SIG-M5 treated with dmso at 0.1 percent for 504 hours (cell line): ENCODE measurements around the gene CISD1.

ENCODE experiments used
- DNase-seq: peaks from one replicate; lab custom pipeline; 2025; ENCODE audit not compliant: unreplicated experiment; lab: John Stamatoyannopoulos, UW

CISD1 gene

GRCh38 chr10:58305821-58306220 is 36.9 kb downstream of the CISD1 start:
- DNase-seq: no peak

GRCh38 chr10:58307676-58308075 is 38.7 kb downstream of the CISD1 start:
- DNase-seq: no peak

- no peak for DNase-seq
Measured at GRCh38 chr10:58311026-58311425, 42.1 kb downstream of the CISD1 start.

GRCh38 chr10:58316874-58317273 is 47.9 kb downstream of the CISD1 start:
- DNase-seq: no peak

GRCh38 chr10:58318346-58318745 is 49.4 kb downstream of the CISD1 start:
- DNase-seq: no peak

- no peak for DNase-seq
Measured at GRCh38 chr10:58319599-58319998, 50.6 kb downstream of the CISD1 start.

- DNase-seq: no peak
Measured at GRCh38 chr10:58320351-58321049, 51.5 kb downstream of the CISD1 start.

GRCh38 chr10:58322072-58322834 is 53.3 kb downstream of the CISD1 start:
- peak; percentile 86 for DNase-seq

GRCh38 chr10:58322835-58323209 is 53.9 kb downstream of the CISD1 start:
- DNase-seq: no peak

GRCh38 chr10:58326967-58327381 is 58.0 kb downstream of the CISD1 start:
- no peak for DNase-seq

GRCh38 chr10:58328233-58328632 is 59.3 kb downstream of the CISD1 start:
- DNase-seq: no peak

GRCh38 chr10:58330431-58330830 is 61.5 kb downstream of the CISD1 start:
- DNase-seq: no peak

GRCh38 chr10:58331646-58332045 is 62.7 kb downstream of the CISD1 start:
- no peak for DNase-seq

- DNase-seq: peak; percentile 74
Measured at GRCh38 chr10:58334817-58335305, 65.9 kb downstream of the CISD1 start, which contains the start of gene UBE2D1. TSS of gene UBE2D1 (plus strand) at chr10:58335006. CDS start at chr10:58335202, 196 bp downstream.

GRCh38 chr10:58335306-58336005 is 66.5 kb downstream of the CISD1 start:
- DNase-seq: no peak

- no peak for DNase-seq
Measured at GRCh38 chr10:58336242-58336641, 67.3 kb downstream of the CISD1 start.
